Stimulated activated naive CD8-positive, alpha-beta T cell treated with anti-CD3 and anti-CD28 coated beads, Interleukin-15, Interleukin-2, amounts not matched to agents 100 U/mL and 50 U/mL, for 24 hours (primary cell): ENCODE measurements around the gene C9orf78.
"Not testable (repeated sequence)": the region's sequence is repeated elsewhere in the genome, so short reads cannot be mapped to it uniquely, and the experiment has no call there.

Source experiments
- ATAC-seq: fragments of 150-1000 bp; cut with Tn5 transposase; one replicate; pipeline ENCODE4 v1.10.0; 2021
- DNase-seq: peaks from one replicate; pipeline ENCODE4 v3.0.0; 2021

C9orf78 gene

GRCh38 chr9:129811967-129812363 is 23.1 kb downstream of the C9orf78 start:
- DNase-seq = no peak
- ATAC-seq = peak; percentile 38

GRCh38 chr9:129810788-129811187 is 24.3 kb downstream of the C9orf78 start:
- DNase-seq (no peak), ATAC-seq (no peak)

- ATAC-seq (no peak), DNase-seq (no peak)
These were observed 25.0 kb downstream of the C9orf78 start for GRCh38 chr9:129810116-129810515.

GRCh38 chr9:129809346-129809745 is 25.7 kb downstream of the C9orf78 start:
- ATAC-seq = no peak
- DNase-seq = no peak

GRCh38 chr9:129806061-129806460 is 29.0 kb downstream of the C9orf78 start:
- ATAC-seq (no peak), DNase-seq (no peak)

- ATAC-seq = peak; percentile 2
- DNase-seq = no peak
These were observed 31.4 kb downstream of the C9orf78 start for GRCh38 chr9:129803676-129804060.

- DNase-seq (peak; percentile 96), ATAC-seq (peak; percentile 91)
These were observed 32.0 kb downstream of the C9orf78 start, which contains the start of gene TOR1B for GRCh38 chr9:129802833-129803675. TSS of gene TOR1B (plus strand) at chr9:129803184. CDS start at chr9:129803213, 29 bp downstream.

GRCh38 chr9:129801504-129801903 is 33.6 kb downstream of the C9orf78 start:
- no peak for ATAC-seq

GRCh38 chr9:129798973-129799372 is 36.1 kb downstream of the C9orf78 start:
- DNase-seq = no peak
- ATAC-seq = no peak

More at GRCh38 chr9:129801504-129801903, 33.6 kb downstream of the C9orf78 start:
- DNase-seq = no peak

GRCh38 chr9:129796029-129796428 is 39.0 kb downstream of the C9orf78 start:
- not testable (repeated sequence) for DNase-seq, ATAC-seq

GRCh38 chr9:129794549-129794948 is 40.5 kb downstream of the C9orf78 start:
- no peak for DNase-seq

GRCh38 chr9:129786481-129786880 is 48.6 kb downstream of the C9orf78 start:
- DNase-seq = no peak
- ATAC-seq = no peak

More at GRCh38 chr9:129794549-129794948, 40.5 kb downstream of the C9orf78 start:
- ATAC-seq = no peak

GRCh38 chr9:129785866-129786265 is 49.2 kb downstream of the C9orf78 start:
- ATAC-seq = no peak
- no peak for DNase-seq

- DNase-seq, ATAC-seq: not testable (repeated sequence)
These were observed 50.1 kb downstream of the C9orf78 start for GRCh38 chr9:129784970-129785369.

- DNase-seq (peak; percentile 78), ATAC-seq (peak; percentile 88)
These were observed 51.3 kb downstream of the C9orf78 start for GRCh38 chr9:129783516-129784361.

- ATAC-seq (no peak), DNase-seq (no peak)
These were observed 53.1 kb downstream of the C9orf78 start for GRCh38 chr9:129781981-129782380.

- peak; percentile 9 for ATAC-seq
- DNase-seq = no peak
These were observed 53.9 kb downstream of the C9orf78 start for GRCh38 chr9:129781131-129781530.

GRCh38 chr9:129779560-129780190 is 55.4 kb downstream of the C9orf78 start:
- no peak for ATAC-seq
- DNase-seq = no peak

GRCh38 chr9:129778469-129778868 is 56.6 kb downstream of the C9orf78 start:
- ATAC-seq (no peak), DNase-seq (no peak)

- peak; percentile 28 for DNase-seq
- peak; percentile 8 for ATAC-seq
These were observed 57.3 kb downstream of the C9orf78 start for GRCh38 chr9:129777769-129778130.
